Dermis blood vessel endothelial cell (primary cell): ENCODE measurements around the gene PROZ. TPM values are rescaled to one million over a fixed set of nuclear protein-coding genes. Genes with fewer than 3 reads are reported as not detected.
A peak's percentile ranks its signal among the peaks of the same experiment; 100 is the strongest.
"Not testable (repeated sequence)": the region's sequence is repeated elsewhere in the genome, so short reads cannot be mapped to it uniquely, and the experiment has no call there.

Experiments
- DNase-seq: peaks from one replicate; pipeline ENCODE4 v3.0.0; 2010
- total RNA-seq: library from RNA; depleted of rRNA; stranded (reverse); fragments of >200 nt; gene quantifications from 2 replicates; pipeline ENCODE4 v1.2.3, GENCODE V29; 2014

PROZ gene
- total RNA-seq, 1 donor from 2014 or later: 0.17 TPM

GRCh38 chr13:113158946-113159345 is 498 bp downstream of the PROZ start:
- DNase-seq: no peak

GRCh38 chr13:113159701-113160100 is 1.3 kb downstream of the PROZ start:
- no peak for DNase-seq

- DNase-seq: no peak
Observed at GRCh38 chr13:113160983-113161382, 2.5 kb downstream of the PROZ start.

GRCh38 chr13:113161433-113161832 is 3.0 kb downstream of the PROZ start:
- DNase-seq: no peak

- DNase-seq: not testable (repeated sequence)
Observed at GRCh38 chr13:113161975-113162374, 3.5 kb downstream of the PROZ start.

GRCh38 chr13:113162783-113163685 is 4.6 kb downstream of the PROZ start:
- no peak for DNase-seq

- DNase-seq: no peak
Observed at GRCh38 chr13:113164492-113164891, 6.0 kb downstream of the PROZ start.

GRCh38 chr13:113166266-113166665 is 7.8 kb downstream of the PROZ start:
- DNase-seq: no peak

GRCh38 chr13:113166681-113167080 is 8.2 kb downstream of the PROZ start:
- no peak for DNase-seq

- DNase-seq: no peak
Observed at GRCh38 chr13:113167155-113167554, 8.7 kb downstream of the PROZ start.

- no peak for DNase-seq
Observed at GRCh38 chr13:113167575-113167974, 9.1 kb downstream of the PROZ start.

- DNase-seq: no peak
Observed at GRCh38 chr13:113168211-113168610, 9.8 kb downstream of the PROZ start.

GRCh38 chr13:113169277-113170272 is 11.1 kb downstream of the PROZ start:
- DNase-seq: peak; percentile 49

- peak; percentile 90 for DNase-seq
Observed at GRCh38 chr13:113170511-113170910, 12.1 kb downstream of the PROZ start.

GRCh38 chr13:113171250-113172125 is 13.0 kb downstream of the PROZ start:
- DNase-seq: no peak

- no peak for DNase-seq
Observed at GRCh38 chr13:113172419-113172926, 14.0 kb downstream of the PROZ start.

- no peak for DNase-seq
Observed at GRCh38 chr13:113176280-113176679, 17.8 kb downstream of the PROZ start.

- DNase-seq: no peak
Observed at GRCh38 chr13:113176822-113177221, 18.4 kb downstream of the PROZ start.

GRCh38 chr13:113178070-113178895 is 19.8 kb downstream of the PROZ start:
- DNase-seq: peak; percentile 65

- DNase-seq: peak; percentile 29
Observed at GRCh38 chr13:113178896-113179167, 20.4 kb downstream of the PROZ start.
